ENCODE measurements around the gene PDE4D. TPM values are rescaled to one million over a fixed set of nuclear protein-coding genes. Genes with fewer than 3 reads are reported as not detected.
"Not testable (repeated sequence)": the region's sequence is repeated elsewhere in the genome, so short reads cannot be mapped to it uniquely, and the experiment has no call there.

PDE4D gene
- total RNA-seq, 1 experiment from 2014 or later = 32.5 TPM

GRCh38 chr5:59582746-59583145, 310.8 kb downstream of the PDE4D start:
- DNase-seq = no peak
- no peaks in the 10 kb centered on the region for H3K36me3 ChIP-seq
- H3K27me3 ChIP-seq = no peaks in the 10 kb centered on the region
- H3K9me3 ChIP-seq (replicated peaks) = no peaks in the 10 kb centered on the region
- H3K27ac ChIP-seq = no peak overlapping the region
- H3K4me3 ChIP-seq = no peak overlapping the region
- peaks cover 22% of the 10 kb centered on the region for H3K4me1 ChIP-seq

GRCh38 chr5:59579824-59580167, 313.7 kb downstream of the PDE4D start:
- Histone ChIP-seq H3K4me1 (peaks cover 22% of the 10 kb centered on the region), H3K36me3 (no peaks in the 10 kb centered on the region), H3K27ac (peak overlapping the region; percentile 70), H3K27me3 (no peaks in the 10 kb centered on the region), H3K4me3 (no peak overlapping the region), H3K9me3 (replicated peaks) (no peaks in the 10 kb centered on the region)
- no peak for DNase-seq

GRCh38 chr5:59579101-59579823, 314.3 kb downstream of the PDE4D start:
- Histone ChIP-seq H3K36me3 (no peaks in the 10 kb centered on the region), H3K9me3 (replicated peaks) (no peaks in the 10 kb centered on the region), H3K4me3 (no peak overlapping the region), H3K4me1 (peaks cover 22% of the 10 kb centered on the region), H3K27me3 (no peaks in the 10 kb centered on the region), H3K27ac (peak overlapping the region; percentile 70)
- DNase-seq = peak in 1 of 2 experiments; percentile 66

- no peaks in the 10 kb centered on the region for H3K9me3 ChIP-seq (replicated peaks)
- no peak overlapping the region for H3K4me3 ChIP-seq
- H3K27ac ChIP-seq = no peak overlapping the region
Measured at GRCh38 chr5:59577485-59577884, 316.0 kb downstream of the PDE4D start.

GRCh38 chr5:59575648-59576445, 317.7 kb downstream of the PDE4D start:
- H3K4me3 ChIP-seq = no peak overlapping the region
- H3K4me1 ChIP-seq = peaks cover 33% of the 10 kb centered on the region
- H3K9me3 ChIP-seq (replicated peaks) = no peaks in the 10 kb centered on the region
- H3K36me3 ChIP-seq = no peaks in the 10 kb centered on the region
- no peak overlapping the region for H3K27ac ChIP-seq
- H3K27me3 ChIP-seq = no peaks in the 10 kb centered on the region
- no peak for DNase-seq

More at GRCh38 chr5:59577485-59577884, 316.0 kb downstream of the PDE4D start:
- no peak for DNase-seq
- Histone ChIP-seq H3K27me3 (no peaks in the 10 kb centered on the region), H3K36me3 (no peaks in the 10 kb centered on the region), H3K4me1 (peaks cover 33% of the 10 kb centered on the region)

- H3K27me3 ChIP-seq; H3K36me3 ChIP-seq; H3K9me3 ChIP-seq (replicated peaks); DNase-seq; H3K4me3 ChIP-seq: not testable (repeated sequence)
- peaks cover 18% of the 10 kb centered on the region for H3K4me1 ChIP-seq
- peak overlapping the region; percentile 36; the same call in 1 of the 2 replicates for H3K27ac ChIP-seq
Measured at GRCh38 chr5:59573509-59573908, 320.0 kb downstream of the PDE4D start.

- Histone ChIP-seq H3K36me3 (no peaks in the 10 kb centered on the region), H3K4me1 (peaks cover 11% of the 10 kb centered on the region), H3K4me3 (no peak overlapping the region), H3K27ac (no peak overlapping the region), H3K9me3 (replicated peaks) (no peaks in the 10 kb centered on the region), H3K27me3 (no peaks in the 10 kb centered on the region)
- DNase-seq = no peak
Measured at GRCh38 chr5:59571067-59571466, 322.5 kb downstream of the PDE4D start.

- H3K9me3 ChIP-seq (replicated peaks) = no peaks in the 10 kb centered on the region
- no peak for DNase-seq
- H3K27me3 ChIP-seq = no peaks in the 10 kb centered on the region
- no peaks in the 10 kb centered on the region for H3K36me3 ChIP-seq
- H3K27ac ChIP-seq = no peak overlapping the region
- H3K4me1 ChIP-seq = peaks cover 11% of the 10 kb centered on the region
- no peak overlapping the region for H3K4me3 ChIP-seq
Measured at GRCh38 chr5:59569608-59570334, 323.8 kb downstream of the PDE4D start.

GRCh38 chr5:59569158-59569557, 324.4 kb downstream of the PDE4D start:
- peaks cover 11% of the 10 kb centered on the region for H3K4me1 ChIP-seq
- no peak for DNase-seq

GRCh38 chr5:59568161-59568560, 325.4 kb downstream of the PDE4D start:
- Histone ChIP-seq H3K36me3 (no peaks in the 10 kb centered on the region), H3K9me3 (replicated peaks) (no peaks in the 10 kb centered on the region), H3K4me3 (no peak overlapping the region), H3K4me1 (peaks cover 13% of the 10 kb centered on the region), H3K27me3 (no peaks in the 10 kb centered on the region), H3K27ac (no peak overlapping the region)
- DNase-seq = no peak

More at GRCh38 chr5:59569158-59569557, 324.4 kb downstream of the PDE4D start:
- Histone ChIP-seq H3K4me3 (no peak overlapping the region), H3K9me3 (replicated peaks) (no peaks in the 10 kb centered on the region), H3K36me3 (no peaks in the 10 kb centered on the region), H3K27ac (no peak overlapping the region), H3K27me3 (no peaks in the 10 kb centered on the region)

GRCh38 chr5:59565551-59565950, 328.0 kb downstream of the PDE4D start:
- no peak overlapping the region for H3K4me3 ChIP-seq
- H3K4me1 ChIP-seq = peaks cover 28% of the 10 kb centered on the region
- no peak overlapping the region for H3K27ac ChIP-seq
- H3K36me3 ChIP-seq = no peaks in the 10 kb centered on the region
- DNase-seq = no peak
- H3K9me3 ChIP-seq (replicated peaks) = no peaks in the 10 kb centered on the region
- no peaks in the 10 kb centered on the region for H3K27me3 ChIP-seq

GRCh38 chr5:59564895-59565294, 328.6 kb downstream of the PDE4D start:
- no peak for DNase-seq
- no peaks in the 10 kb centered on the region for H3K36me3 ChIP-seq
- no peaks in the 10 kb centered on the region for H3K27me3 ChIP-seq
- peaks cover 31% of the 10 kb centered on the region for H3K4me1 ChIP-seq
- H3K9me3 ChIP-seq (replicated peaks) = no peaks in the 10 kb centered on the region
- H3K27ac ChIP-seq = no peak overlapping the region
- H3K4me3 ChIP-seq = no peak overlapping the region

- Histone ChIP-seq H3K36me3 (no peaks in the 10 kb centered on the region), H3K4me3 (no peak overlapping the region), H3K4me1 (peaks cover 31% of the 10 kb centered on the region), H3K9me3 (replicated peaks) (no peaks in the 10 kb centered on the region), H3K27me3 (no peaks in the 10 kb centered on the region), H3K27ac (peak overlapping the region; percentile 57)
- peak; percentile 85 to 86 for DNase-seq
Measured at GRCh38 chr5:59562756-59563389, 330.7 kb downstream of the PDE4D start.

- peaks cover 31% of the 10 kb centered on the region for H3K4me1 ChIP-seq
- H3K36me3 ChIP-seq = no peaks in the 10 kb centered on the region
- H3K9me3 ChIP-seq (replicated peaks) = no peaks in the 10 kb centered on the region
- H3K4me3 ChIP-seq = no peak overlapping the region
- H3K27ac ChIP-seq = no peak overlapping the region
- DNase-seq = peak in 1 of 2 experiments; percentile 32
- no peaks in the 10 kb centered on the region for H3K27me3 ChIP-seq
Measured at GRCh38 chr5:59560553-59560952, 333.0 kb downstream of the PDE4D start.

All from SJCRH30 (cell line).